ENCODE measurements around the gene UBE2V1. TPM values are rescaled to one million over a fixed set of nuclear protein-coding genes. Genes with fewer than 3 reads are reported as not detected.

Gene UBE2V1
- total and polyA plus RNA-seq, 10 of the 15 experiments (the other 5 are each of a cell fraction or from before 2014, with no cell fraction given), result 51.8 to 219 (median 141) TPM

DNA sequence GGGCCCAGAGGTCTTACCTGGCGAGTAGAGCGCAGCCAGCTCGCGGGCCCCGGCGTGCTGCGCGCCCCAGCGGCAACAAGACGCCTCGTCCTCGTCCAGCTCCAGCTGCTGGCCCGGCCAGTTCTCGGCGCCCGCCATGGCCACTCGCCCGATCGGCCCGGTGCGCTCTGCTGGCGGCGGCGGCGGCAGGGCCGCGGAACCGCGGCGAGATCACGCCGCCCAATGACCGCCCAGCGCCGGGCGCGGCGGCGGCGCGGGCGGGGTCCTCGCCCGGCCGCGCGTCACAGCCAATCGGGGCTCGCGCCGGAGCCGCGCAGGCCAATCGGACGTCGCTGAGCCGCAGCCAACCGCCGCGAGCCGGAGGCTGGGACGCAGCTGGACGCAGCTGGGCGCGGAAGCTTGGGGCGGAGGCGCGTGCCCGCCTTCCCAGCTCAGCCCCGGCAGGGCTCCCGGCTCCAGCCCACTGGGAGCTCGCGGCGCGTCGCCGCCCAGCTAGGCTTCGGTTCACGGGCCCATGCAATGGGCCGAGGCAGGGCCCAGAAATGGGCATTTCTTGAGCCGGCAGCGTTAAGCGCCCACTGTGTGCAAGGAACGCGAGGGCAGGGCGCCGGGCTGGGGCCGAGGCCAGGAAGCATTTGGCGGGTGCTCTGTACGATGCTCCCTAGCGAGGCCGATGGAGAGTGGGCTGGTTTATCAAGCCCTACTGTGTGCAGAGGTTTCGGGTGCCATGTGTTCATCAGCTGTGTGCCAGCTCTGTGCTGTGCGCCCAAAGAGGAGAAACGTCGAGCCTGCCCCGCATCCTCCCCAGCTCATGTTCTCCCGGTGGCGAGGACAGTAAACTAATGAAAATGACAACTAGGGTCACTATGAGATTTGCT, 40.8 kb upstream of the UBE2V1 start, which contains the start of gene PEDS1 (continued):
- no peak for TF ChIP-seq SPI1 (IDR thresholded peaks at IDR 0.05; ENCODE audit: borderline replicate concordance, insufficient read depth, low read depth, low read length)
- no peak for TF ChIP-seq RBBP5 (conservative IDR thresholded peaks at IDR 0.05)
- TF ChIP-seq CHD2 (IDR thresholded peaks at IDR 0.05; ENCODE audit: borderline replicate concordance, low read depth, low read length), result 0 out of 2 replicates have a peak, but pooled peaks have one; percentile 22
- no peak for TF ChIP-seq SRF (IDR thresholded peaks at IDR 0.05; ENCODE audit: low read depth in 2 of 2, low read length in 2 of 2)
- TF ChIP-seq SP1 (IDR thresholded peaks at IDR 0.05; ENCODE audit: low read depth, low read length), result peak; percentile 71
- TF ChIP-seq CBX3 (IDR thresholded peaks at IDR 0.05; ENCODE audit: borderline replicate concordance, low read depth), result no peak
- TF ChIP-seq RCOR1 (conservative IDR thresholded peaks at IDR 0.05; ENCODE audit: low read depth, low read length), result no peak
- TF ChIP-seq MYB (IDR thresholded peaks at IDR 0.05; ENCODE audit: borderline replicate concordance, low read depth, low read length), result no peak
- TF ChIP-seq, protein P1, sequence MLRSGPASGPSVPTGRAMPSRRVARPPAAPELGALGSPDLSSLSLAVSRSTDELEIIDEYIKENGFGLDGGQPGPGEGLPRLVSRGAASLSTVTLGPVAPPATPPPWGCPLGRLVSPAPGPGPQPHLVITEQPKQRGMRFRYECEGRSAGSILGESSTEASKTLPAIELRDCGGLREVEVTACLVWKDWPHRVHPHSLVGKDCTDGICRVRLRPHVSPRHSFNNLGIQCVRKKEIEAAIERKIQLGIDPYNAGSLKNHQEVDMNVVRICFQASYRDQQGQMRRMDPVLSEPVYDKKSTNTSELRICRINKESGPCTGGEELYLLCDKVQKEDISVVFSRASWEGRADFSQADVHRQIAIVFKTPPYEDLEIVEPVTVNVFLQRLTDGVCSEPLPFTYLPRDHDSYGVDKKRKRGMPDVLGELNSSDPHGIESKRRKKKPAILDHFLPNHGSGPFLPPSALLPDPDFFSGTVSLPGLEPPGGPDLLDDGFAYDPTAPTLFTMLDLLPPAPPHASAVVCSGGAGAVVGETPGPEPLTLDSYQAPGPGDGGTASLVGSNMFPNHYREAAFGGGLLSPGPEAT (IDR thresholded peaks at IDR 0.05; ENCODE audit: low read depth), result no peak
- TF ChIP-seq NFXL1 (IDR thresholded peaks at IDR 0.05; ENCODE audit: borderline replicate concordance), result no peak
- peak; percentile 83 for TF ChIP-seq IKZF1 (conservative IDR thresholded peaks at IDR 0.05)
- TF ChIP-seq SIX5 (IDR thresholded peaks at IDR 0.05; ENCODE audit: low read depth, low read length, severe bottlenecking), result no peak
- peak; percentile 29 to 88; a peak in 2 of 4 replicates for TF ChIP-seq BHLHE40 (IDR thresholded peaks at IDR 0.05; ENCODE audit: borderline replicate concordance in 1 of 2, low read depth in 2 of 2, low read length in 1 of 2)
- no peak for TF ChIP-seq SMAD1 (IDR thresholded peaks at IDR 0.05; ENCODE audit: low read depth, partially characterized antibody)
- TF ChIP-seq, protein P2, sequence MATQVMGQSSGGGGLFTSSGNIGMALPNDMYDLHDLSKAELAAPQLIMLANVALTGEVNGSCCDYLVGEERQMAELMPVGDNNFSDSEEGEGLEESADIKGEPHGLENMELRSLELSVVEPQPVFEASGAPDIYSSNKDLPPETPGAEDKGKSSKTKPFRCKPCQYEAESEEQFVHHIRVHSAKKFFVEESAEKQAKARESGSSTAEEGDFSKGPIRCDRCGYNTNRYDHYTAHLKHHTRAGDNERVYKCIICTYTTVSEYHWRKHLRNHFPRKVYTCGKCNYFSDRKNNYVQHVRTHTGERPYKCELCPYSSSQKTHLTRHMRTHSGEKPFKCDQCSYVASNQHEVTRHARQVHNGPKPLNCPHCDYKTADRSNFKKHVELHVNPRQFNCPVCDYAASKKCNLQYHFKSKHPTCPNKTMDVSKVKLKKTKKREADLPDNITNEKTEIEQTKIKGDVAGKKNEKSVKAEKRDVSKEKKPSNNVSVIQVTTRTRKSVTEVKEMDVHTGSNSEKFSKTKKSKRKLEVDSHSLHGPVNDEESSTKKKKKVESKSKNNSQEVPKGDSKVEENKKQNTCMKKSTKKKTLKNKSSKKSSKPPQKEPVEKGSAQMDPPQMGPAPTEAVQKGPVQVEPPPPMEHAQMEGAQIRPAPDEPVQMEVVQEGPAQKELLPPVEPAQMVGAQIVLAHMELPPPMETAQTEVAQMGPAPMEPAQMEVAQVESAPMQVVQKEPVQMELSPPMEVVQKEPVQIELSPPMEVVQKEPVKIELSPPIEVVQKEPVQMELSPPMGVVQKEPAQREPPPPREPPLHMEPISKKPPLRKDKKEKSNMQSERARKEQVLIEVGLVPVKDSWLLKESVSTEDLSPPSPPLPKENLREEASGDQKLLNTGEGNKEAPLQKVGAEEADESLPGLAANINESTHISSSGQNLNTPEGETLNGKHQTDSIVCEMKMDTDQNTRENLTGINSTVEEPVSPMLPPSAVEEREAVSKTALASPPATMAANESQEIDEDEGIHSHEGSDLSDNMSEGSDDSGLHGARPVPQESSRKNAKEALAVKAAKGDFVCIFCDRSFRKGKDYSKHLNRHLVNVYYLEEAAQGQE (IDR thresholded peaks at IDR 0.05; ENCODE audit: low read depth, low read length), result no peak
- TF ChIP-seq GATAD2B (conservative IDR thresholded peaks at IDR 0.05; ENCODE audit: low read depth), result peak; percentile 82
- no peak for TF ChIP-seq MEF2B (IDR thresholded peaks at IDR 0.05; ENCODE audit: partially characterized antibody, poor library complexity, severe bottlenecking)
- TF ChIP-seq, protein P3, sequence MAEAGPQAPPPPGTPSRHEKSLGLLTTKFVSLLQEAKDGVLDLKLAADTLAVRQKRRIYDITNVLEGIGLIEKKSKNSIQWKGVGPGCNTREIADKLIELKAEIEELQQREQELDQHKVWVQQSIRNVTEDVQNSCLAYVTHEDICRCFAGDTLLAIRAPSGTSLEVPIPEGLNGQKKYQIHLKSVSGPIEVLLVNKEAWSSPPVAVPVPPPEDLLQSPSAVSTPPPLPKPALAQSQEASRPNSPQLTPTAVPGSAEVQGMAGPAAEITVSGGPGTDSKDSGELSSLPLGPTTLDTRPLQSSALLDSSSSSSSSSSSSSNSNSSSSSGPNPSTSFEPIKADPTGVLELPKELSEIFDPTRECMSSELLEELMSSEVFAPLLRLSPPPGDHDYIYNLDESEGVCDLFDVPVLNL (IDR thresholded peaks at IDR 0.05; ENCODE audit: low read depth, low read length), result no peak
- no peak for TF ChIP-seq KLF5 (IDR thresholded peaks at IDR 0.05; ENCODE audit: partially characterized antibody)
- no peak for TF ChIP-seq MTA3 (IDR thresholded peaks at IDR 0.05; ENCODE audit: borderline replicate concordance, low read length)
- TF ChIP-seq BRCA1 (IDR thresholded peaks at IDR 0.05; ENCODE audit: low read depth, low read length), result no peak
- TF ChIP-seq, protein P4, sequence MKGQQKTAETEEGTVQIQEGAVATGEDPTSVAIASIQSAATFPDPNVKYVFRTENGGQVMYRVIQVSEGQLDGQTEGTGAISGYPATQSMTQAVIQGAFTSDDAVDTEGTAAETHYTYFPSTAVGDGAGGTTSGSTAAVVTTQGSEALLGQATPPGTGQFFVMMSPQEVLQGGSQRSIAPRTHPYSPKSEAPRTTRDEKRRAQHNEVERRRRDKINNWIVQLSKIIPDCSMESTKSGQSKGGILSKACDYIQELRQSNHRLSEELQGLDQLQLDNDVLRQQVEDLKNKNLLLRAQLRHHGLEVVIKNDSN (IDR thresholded peaks at IDR 0.05; ENCODE audit: borderline replicate concordance, extremely low read length, insufficient read depth, low read depth, low read length), result no peak
- peak; percentile 86 for TF ChIP-seq TCF12 (IDR thresholded peaks at IDR 0.05; ENCODE audit: low read depth, low read length)

Data from GM12878 (cell line).